Activated CD4-positive, CD25-positive, alpha-beta regulatory T cell (primary cell): ENCODE data around the gene SFN.
"Not testable (repeated sequence)": the region's sequence is repeated elsewhere in the genome, so short reads cannot be mapped to it uniquely, and the experiment has no call there.

Experiments used
- DNase-seq, 4 experiments: peaks; one replicate each; lab custom pipeline; 2025; lab: John Stamatoyannopoulos, UW

The SFN gene

DNA sequence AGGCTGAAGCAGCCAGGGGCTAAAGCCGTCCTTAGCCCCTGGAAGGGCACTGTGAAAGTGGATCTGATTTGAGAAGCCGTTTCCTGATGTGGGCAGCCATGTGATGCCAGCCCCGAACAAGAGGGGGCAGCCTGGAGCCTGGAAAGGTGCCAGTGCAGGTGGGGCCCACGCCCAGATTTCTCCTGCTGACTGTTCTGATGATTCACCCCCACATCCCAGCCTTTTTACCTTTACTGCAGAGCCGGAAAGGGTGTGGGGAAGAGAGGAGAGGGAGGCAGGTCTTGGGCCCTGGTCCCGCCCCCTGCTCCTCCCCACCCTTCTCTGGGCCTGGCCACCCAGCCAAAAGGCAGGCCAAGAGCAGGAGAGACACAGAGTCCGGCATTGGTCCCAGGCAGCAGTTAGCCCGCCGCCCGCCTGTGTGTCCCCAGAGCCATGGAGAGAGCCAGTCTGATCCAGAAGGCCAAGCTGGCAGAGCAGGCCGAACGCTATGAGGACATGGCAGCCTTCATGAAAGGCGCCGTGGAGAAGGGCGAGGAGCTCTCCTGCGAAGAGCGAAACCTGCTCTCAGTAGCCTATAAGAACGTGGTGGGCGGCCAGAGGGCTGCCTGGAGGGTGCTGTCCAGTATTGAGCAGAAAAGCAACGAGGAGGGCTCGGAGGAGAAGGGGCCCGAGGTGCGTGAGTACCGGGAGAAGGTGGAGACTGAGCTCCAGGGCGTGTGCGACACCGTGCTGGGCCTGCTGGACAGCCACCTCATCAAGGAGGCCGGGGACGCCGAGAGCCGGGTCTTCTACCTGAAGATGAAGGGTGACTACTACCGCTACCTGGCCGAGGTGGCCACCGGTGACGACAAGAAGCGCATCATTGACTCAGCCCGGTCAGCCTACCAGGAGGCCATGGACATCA lies at the start of gene SFN:
TSS of gene SFN (plus strand) at position 369 of the 904 bp plus-strand sequence. CDS start at position 433, 64 bp downstream.
- peak in 1 of 4 experiments; percentile 12 for DNase-seq

DNA sequence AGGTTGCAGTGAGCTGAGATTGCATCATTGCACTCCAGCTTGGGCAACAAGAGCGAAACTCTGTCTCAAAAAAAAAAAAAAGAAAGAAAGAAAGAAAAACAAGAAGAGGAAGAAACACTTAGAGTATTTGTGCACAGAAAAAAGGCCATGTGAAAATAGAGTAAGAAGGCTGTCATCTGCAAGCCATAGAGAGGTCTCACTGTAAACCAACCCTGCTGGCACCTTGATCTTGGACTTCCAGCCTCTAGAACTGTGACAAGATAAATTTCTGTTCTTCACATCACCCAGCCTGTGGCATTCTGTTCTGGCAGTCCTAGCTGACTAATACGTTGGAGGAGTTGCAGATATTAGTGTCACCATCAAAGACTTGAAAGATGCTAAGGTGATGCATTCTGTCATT lies 48.6 kb upstream of the SFN start:
- DNase-seq = no peak

GRCh38 chr1:26814893-26815292 lies 48.1 kb upstream of the SFN start:
- no peak for DNase-seq

DNA sequence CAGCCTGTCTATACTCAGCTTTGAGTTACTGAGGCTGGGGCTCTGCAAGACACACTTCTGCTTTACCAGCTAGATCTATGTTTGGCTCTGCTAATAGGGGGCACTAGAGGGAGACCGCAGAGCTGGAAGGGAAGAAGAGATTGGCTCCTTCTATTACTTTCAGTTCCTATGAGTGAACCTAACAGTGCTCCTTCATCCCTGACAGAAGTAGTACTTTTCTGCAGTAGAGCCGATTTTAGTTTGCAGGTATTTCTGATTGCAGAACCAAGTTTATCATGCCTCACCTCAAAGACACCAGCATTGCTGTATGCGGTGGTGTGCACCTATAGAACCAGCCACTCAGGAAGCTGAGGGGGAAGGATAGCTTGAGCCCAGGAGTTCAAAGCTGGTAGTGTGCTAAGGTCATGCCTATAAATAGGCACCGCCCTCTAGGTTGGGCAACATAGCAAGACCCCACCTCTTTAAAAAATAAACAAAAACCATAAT lies 42.1 kb upstream of the SFN start:
- no peak for DNase-seq

DNA sequence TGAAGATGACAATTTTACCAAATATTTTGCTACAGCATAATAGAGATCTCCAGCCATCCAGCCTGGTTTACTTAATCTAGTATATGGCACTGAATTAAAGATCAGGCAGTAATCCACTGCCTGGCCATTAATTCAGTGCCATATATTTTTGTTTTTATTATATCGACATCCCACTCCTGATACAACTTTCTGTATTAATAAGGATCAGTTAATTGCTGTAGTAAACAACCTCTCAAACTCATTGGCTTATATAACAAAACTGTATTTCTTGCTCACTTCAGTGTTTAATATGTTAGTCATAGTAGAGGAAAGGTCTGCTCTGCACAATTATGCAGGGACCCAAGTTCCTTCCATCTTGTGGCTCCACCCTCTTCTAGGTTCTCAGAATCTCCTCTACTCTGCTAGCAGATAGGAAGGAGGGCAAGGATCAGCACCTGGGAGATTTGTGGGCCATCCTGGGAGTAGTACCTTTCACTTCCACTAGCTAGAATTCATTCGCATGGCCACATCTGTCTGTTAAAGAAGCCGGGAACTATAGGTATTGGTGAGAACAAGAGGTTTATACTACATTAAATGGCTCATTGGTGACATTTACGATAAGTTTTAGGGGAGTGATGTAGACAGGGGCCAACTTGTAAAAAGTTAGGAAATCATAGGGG lies 40.1 kb upstream of the SFN start:
- DNase-seq = no peak

DNA sequence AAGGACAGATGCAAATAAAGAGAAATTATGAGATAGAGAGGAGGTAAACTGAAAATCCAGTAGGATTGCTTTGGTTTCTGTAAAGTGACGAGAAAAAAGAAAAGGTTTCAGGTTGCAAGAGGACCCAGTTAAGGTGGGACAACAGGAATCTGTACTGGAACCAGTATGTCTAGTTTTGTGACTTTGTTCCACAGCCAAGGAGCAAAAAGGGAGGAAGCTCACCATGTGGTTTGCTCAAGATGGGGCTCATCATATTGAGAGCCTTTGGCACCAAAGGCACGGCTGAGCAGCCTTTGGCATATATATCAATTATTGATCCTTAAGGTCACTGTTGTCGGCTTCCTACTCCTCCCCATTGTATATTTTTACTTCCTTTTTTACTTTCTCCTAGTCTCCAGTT lies 38.2 kb upstream of the SFN start:
- no peak for DNase-seq

GRCh38 chr1:26826261-26827105 lies 36.5 kb upstream of the SFN start, which contains the start of gene ZDHHC18:
Gene ZDHHC18, plus strand, starts transcription at chr1:26826688. Its CDS starts 117 bp downstream, at chr1:26826805.
- DNase-seq = peak; percentile 34 to 66 (median 54)

GRCh38 chr1:26827106-26827604 lies 35.8 kb upstream of the SFN start:
- no peak for DNase-seq

- no peak for DNase-seq
Observed at GRCh38 chr1:26827663-26828062, 35.3 kb upstream of the SFN start.

- DNase-seq = no peak
Observed at GRCh38 chr1:26828411-26828991, 34.4 kb upstream of the SFN start.

- DNase-seq = no peak
Observed at GRCh38 chr1:26829184-26829911, 33.6 kb upstream of the SFN start.

- DNase-seq = no peak
Observed at GRCh38 chr1:26831059-26831458, 31.9 kb upstream of the SFN start.

GRCh38 chr1:26831546-26832248 lies 31.3 kb upstream of the SFN start:
- DNase-seq = no peak

GRCh38 chr1:26832249-26832960 lies 30.5 kb upstream of the SFN start:
- DNase-seq = no peak

GRCh38 chr1:26833432-26834405 lies 29.2 kb upstream of the SFN start:
- peak; percentile 39 to 79 (median 70) for DNase-seq

- DNase-seq = not testable (repeated sequence)
Observed at GRCh38 chr1:26837665-26838064, 25.3 kb upstream of the SFN start.

DNA sequence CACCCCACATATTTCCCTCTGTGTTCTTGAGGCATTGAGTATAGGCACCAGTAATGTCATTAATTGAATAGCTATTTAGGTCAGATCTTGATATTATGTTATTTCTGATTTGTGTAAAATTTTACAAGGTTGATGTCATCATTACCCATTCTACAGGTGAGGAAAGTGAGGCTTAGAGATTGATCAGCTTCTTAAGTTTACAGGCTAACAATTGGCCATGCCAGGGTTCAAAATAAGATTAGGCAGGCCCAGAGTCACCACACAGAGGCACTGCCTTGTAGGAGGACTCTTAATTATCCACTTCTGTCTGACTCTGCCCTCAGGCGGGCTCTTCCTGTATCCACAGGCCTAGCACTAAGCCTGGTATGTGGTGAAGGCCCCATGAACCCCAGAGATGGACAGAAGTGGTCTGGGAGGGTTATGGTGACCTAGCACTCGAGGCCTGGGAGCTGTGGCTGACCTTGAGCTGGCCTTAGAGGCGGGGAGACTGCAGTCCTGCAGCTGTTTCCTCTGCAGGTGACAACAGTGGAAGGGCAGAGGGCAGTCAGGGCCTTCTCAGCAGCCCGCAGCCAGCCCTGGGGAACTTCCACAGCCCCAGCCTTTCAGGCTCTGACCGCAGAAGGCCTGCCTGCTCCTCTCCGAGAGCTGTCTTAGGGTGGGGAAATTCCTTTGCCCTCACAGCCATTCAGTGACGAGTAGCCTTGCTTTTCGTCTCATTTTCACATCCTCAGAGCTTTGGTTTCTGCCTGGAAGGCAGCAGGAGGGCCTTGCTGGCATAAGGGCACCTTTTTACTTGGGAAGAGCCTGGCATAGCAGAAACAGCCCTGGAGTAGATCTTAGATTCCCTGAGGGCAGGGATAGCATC lies 24.2 kb upstream of the SFN start:
- DNase-seq = peak in 2 of 4 experiments; percentile 21 to 30
